DMS 273 treated with DMSO at 0.1 percent for 48 hours (cell line): Measurements from ENCODE around the gene BABAM2.
"Not testable (repeated sequence)": the region's sequence is repeated elsewhere in the genome, so short reads cannot be mapped to it uniquely, and the experiment has no call there.

ENCODE experiments used
- DNase-seq: peaks from one replicate; lab custom pipeline; 2025; lab: John Stamatoyannopoulos, UW

BABAM2 gene

GRCh38 chr2:28361991-28362710 lies 471.6 kb downstream of the BABAM2 start:
- DNase-seq = no peak

DNA sequence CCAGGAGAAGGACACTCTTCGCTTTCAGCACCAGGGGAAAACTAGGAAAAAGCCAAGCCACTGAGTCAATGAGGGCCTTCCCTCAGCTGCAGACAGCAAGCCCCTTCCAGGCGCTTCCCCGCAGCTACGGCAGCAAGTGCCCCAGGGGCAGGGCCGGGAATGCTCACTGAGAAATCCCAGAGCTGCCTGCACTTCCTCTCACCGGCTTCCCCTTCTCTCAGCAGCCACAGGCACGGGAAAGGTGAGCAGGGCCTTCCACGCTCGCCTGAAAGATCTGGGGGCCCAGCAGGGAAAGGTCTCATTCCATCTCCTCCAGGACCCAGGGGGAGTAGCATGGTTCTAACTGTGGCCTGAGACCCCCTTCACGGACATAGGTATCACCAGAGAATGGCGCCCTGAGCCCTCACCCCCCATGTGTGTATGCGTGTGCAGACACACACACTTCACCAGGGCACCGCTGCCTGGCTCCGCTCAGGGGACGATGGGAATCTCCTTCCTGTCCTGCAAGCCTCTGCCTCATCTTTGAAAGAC lies 472.5 kb downstream of the BABAM2 start:
- no peak for DNase-seq

DNA sequence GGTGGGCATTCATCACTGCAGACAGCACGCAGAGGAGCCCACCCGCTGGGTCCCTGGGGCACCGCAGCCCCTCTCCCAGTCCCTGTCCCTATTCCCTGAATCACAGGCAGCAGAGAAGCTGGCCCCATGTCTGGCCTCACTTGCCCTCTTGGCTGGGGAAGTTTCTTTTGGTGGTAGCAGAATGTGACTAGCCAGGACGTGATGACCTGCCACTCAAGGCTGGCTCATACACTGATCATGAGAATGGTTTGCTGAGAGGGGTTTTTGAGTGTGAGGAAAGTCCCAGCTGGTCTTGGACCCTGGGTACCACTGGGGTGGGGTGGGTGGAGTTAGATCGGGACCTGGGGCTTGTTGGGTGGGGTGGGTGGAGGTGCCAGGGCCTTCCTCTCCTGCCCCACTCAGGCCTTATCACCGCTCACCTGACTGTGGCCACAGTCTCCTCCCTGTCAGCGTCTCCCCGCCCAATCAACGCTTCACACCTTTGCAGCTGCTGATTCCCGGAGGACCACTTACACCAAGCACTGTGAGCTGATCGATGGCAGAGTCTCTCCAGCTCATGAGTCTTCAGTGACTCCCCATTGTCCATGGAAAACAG lies 473.3 kb downstream of the BABAM2 start:
- DNase-seq = no peak

DNA sequence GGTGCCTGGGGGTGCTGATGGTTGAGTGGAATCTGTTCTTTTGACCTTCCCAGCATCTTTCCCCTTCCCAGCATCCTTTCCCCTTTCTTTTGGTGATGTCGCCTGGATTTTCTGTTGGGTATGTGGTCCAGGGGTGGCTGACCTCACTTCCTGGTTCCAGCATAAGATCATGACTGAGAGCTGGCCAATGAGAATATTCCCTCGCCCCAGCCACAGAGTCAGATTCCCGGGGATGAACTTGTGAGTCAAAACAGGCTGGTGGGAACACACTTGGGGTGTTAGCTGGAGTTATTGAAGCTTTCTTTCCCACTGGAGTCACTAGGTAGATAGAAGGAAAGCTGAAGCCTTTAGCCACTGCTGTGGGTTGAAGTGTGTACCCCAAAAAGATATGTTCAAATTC lies 474.1 kb downstream of the BABAM2 start:
- DNase-seq = no peak

GRCh38 chr2:28365158-28365557 lies 474.6 kb downstream of the BABAM2 start:
- no peak for DNase-seq

- no peak for DNase-seq
Measured at GRCh38 chr2:28366149-28366495, 475.6 kb downstream of the BABAM2 start.

- no peak for DNase-seq
Measured at GRCh38 chr2:28366496-28367282, 476.2 kb downstream of the BABAM2 start.

GRCh38 chr2:28367667-28368356 lies 477.3 kb downstream of the BABAM2 start:
- no peak for DNase-seq

DNA sequence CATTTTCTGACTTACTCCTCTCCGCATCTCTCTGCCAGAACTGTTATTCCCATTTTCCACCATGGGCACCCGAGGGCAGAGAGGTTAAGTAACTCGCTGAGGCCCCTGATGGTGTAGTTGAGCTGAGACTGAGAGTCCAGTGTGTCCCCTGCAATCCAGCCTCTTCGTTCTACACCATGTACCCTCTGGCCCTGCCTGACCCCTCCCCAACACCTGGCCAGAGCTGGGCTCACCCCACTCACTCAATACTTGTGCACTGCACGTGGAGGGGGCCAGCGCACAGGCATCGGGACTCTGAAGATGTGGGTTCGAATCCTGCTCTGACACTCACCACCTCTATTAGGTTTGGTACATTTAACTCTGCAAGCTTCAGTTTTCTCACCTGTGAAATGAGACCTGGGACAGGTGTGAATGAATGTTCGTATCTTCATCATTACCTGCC lies 477.8 kb downstream of the BABAM2 start:
- DNase-seq = no peak

DNA sequence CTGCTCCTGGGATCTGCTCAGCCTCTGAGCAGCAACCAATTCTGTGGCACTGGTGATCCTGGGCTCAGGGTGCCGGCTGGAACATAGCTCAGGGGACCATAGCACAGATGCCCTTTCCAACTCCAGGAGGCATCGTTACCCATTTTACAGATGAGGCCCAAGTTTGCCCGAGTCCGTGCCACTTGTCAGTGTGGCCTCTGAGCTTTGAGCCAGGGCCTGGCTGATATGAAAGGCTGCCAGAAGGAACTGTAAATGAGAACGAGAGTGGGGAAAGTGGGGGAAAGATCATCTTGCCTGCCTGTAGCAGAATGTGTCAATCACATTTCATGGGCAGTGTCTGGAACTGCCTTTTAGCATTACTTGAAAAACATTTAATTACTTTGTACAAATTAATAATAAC lies 478.8 kb downstream of the BABAM2 start:
- DNase-seq = no peak

GRCh38 chr2:28370354-28370753 lies 479.8 kb downstream of the BABAM2 start:
- no peak for DNase-seq

GRCh38 chr2:28371728-28372127 lies 481.2 kb downstream of the BABAM2 start:
- DNase-seq = not testable (repeated sequence)

DNA sequence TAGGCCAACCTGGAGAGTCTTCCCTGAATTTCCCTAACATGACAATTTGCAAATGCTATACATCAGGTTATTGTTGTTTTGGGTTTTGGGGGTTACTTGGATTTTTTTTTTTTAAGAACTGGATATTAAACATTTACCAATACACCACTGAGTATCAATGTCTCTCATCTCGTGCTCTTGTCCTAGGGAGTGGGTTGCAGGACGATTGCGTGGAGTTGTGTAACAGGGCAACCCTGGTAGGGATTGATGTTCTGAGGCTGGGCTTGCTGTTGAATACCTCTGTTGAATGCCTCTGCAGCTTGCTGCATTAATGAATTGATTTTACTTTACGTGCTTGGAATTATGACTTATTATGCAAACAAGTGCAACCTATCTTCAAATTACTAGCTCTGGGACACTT lies 483.3 kb downstream of the BABAM2 start:
- no peak for DNase-seq

GRCh38 chr2:28374331-28374730 lies 483.8 kb downstream of the BABAM2 start:
- no peak for DNase-seq

- no peak for DNase-seq
Measured at GRCh38 chr2:28375236-28375635, 484.7 kb downstream of the BABAM2 start.

DNA sequence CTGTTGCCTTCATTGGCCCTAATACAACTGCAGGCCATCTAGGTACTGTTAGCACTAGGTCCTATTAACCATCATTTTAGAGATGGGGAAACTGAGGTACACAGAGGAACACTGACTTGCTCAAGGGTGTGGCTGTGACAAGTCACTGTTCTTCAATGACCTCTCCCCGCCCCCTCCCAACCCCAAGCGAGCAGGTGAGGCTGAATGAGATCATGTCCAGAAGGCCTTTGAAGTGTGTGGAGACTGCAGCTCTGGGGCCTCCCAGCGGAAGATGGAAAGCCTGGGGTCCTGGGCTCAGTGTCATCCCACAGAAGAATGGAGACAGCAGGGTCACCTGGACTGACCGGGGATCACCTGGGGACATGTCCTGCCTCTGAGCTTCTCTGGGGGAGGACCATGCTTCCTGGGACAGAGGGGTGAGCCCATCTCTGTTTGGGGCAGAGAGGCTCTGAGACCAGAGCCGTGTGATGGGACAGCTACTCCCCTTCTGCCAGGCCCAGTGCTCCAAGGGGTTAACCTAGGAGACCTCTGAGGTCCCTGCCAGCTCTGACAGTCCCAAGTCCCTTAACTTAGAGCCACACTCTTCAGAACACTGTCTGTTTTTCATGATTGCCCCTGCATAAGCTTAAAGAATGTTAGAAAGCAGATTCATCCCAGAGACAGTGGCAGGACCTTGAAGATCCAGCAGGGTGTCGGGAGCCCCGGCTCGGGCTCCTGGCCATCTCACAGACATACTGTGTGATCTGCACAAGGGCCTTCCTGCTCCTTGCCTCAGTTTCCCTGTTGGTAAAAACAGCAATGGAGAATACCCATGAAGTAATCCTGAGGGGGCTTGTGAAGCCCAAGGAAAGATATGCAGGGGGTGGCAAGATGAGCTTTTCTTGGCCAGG lies 485.5 kb downstream of the BABAM2 start:
- no peak for DNase-seq

GRCh38 chr2:28377195-28377816 lies 486.8 kb downstream of the BABAM2 start:
- DNase-seq = no peak

- DNase-seq = no peak
Measured at GRCh38 chr2:28377984-28378678, 487.6 kb downstream of the BABAM2 start.

- no peak for DNase-seq
Measured at GRCh38 chr2:28378679-28379584, 488.4 kb downstream of the BABAM2 start.
